Fibroblast of peridontal ligament (primary cell): ENCODE results near the gene SNAP47.

Experiments
- DNase-seq: peaks from one replicate; pipeline ENCODE4 v3.0.0-alpha.2; 2010; ENCODE audit errors: extremely low read depth

Gene SNAP47

DNA sequence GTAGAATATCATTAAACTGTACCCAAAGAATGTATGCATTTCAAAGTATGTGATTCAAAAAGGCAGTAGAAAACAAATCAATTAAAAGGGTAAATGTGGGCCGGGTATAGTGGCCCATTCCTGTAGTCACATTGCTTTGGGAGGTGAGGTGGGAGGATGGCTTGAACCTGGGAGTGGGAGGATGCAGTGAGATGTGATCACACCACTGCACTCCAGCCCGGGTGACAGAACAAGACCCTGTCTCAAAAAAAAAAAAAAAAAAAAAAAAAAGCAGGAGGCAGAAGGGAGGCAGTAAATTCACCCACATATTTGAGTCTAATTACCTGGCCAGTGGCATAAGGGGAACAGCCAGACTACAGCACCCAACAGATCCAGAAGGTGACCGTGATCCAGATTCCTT lies 62.4 kb downstream of the SNAP47 start:
- no peak for DNase-seq

DNA sequence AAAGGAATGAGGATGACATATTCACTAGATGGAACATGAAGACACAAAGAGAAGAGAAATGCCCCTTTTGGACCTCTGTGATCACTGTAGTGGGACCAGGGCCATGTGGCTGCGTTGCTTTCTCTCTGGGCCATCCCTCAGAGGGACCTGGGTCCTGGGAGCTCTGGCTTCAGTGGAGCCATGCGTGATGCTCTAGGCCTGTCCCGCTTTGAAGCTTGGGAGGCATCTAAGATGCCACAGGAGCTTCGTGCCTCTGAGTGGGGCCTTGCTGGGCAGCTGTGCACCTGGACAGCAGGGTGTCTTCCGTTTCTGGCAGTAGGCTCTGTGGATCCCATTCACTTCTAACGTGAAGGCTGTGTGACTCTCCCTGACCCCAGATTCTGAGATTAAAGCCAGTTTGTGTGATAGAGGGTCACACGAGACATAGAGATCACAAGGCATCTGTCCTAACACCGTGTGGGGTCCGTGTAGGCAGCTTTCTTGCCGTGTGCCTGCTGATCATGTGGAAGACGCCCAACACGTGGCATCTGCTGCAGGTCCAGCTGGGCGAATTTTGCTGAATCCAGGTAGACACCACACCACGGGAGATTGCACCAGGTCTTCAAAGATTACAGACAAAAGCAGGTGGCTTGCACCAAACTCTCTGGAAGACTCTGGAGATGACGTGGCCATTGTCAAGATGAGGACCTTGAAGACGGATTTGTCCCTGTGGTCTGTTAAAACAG lies 63.0 kb downstream of the SNAP47 start:
- no peak for DNase-seq

DNA sequence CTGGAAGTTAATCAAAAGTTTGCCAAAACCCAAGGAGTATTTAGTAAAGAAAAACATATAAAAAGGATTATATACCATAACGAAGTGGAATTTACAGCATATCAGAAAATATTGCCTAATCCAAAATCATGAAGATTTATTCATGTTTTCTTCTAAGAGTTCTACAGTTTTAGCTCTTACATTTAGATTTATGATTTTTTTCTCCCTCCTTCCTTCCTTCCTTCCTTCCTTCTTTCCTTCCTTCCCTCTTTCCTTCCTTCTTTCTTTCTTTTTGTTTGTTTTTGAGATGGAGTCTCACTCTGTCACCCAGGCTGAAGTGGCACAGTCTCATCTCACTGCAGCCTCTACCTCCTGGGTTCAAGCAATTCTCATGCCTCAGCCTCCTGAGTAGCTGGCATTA lies 64.5 kb downstream of the SNAP47 start:
- no peak for DNase-seq

DNA sequence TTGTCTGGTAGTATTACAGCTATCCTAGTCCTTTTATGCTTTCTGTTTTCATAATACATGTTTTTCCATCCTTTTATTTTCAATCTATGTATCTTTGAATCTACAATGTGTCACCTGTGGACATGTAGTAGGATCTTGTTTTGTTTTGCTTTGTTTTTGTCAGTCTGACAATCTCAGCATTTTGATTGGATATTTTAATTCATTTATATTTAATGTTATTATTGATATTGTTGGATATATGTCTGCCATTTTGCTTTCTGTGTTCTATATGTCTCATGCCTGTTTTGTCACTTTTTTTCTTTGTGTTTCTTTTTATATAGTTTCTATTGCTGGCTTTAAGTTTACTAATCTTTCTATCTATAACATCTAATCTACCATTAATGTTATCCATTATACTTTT lies 68.7 kb downstream of the SNAP47 start:
- no peak for DNase-seq

DNA sequence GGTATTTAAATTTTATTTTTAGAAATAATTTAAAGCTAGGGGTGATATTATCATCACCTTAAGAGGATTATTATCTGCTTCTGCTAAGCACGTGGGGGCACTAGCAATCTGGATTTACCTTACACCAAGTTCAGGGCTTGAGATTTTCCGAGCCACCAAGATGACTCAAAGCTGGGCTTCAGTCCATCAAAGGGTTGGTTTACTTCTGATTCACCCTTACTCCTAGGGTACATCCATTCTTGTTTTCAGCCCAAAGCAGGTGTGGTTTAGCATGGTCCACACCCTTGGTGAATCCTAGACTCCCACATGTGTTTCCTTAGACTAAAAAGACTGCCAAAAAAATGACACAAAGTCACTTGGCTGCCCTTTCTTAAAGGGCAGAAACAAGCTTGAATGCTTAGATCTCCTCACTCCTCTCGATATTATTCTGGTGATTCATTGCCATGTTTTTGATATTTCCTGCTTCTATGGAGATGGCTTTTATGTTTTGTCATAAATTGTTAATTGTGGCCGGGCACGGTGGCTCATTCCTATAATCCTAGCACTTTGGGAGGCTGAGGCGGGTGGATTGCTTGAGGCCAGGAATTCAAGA lies 70.5 kb downstream of the SNAP47 start:
- DNase-seq = peak; percentile 85

DNA sequence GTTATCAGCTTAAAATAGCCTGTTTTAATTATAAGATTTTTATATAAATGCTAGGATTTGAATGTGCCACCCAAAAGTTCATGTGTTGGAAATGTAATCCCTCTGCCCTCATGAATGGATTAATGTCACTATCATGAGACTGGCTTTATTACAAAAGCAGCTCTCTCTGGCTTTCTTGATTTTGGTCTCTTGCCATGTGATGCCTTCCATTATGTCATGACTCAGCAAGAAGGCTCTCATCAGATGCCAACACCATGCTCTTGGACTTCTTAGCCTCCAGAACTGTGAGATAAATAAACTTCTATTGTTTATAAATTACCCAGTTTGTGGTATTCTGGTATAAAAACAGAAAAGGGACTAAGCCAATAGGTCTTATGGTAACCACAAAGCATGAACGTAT lies 73.3 kb downstream of the SNAP47 start:
- DNase-seq = peak; percentile 72

DNA sequence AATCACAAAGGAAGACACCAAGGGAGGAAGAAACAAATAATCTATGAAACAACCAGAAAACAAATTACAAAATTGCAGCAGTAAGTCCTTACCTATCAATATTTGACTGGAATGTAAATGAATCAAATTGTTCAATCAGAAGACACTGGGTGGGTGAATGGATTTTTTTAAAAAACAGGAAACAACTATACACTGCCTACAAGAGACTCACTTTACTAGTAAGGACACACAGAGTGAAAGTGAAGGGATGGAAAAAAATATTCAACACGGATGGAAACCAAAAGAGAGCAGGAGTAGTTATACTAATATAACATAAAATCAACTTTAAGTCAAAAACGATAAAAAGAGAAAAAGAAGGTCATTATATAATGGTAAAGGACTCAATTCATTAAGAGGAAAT lies 73.8 kb downstream of the SNAP47 start:
- no peak for DNase-seq

DNA sequence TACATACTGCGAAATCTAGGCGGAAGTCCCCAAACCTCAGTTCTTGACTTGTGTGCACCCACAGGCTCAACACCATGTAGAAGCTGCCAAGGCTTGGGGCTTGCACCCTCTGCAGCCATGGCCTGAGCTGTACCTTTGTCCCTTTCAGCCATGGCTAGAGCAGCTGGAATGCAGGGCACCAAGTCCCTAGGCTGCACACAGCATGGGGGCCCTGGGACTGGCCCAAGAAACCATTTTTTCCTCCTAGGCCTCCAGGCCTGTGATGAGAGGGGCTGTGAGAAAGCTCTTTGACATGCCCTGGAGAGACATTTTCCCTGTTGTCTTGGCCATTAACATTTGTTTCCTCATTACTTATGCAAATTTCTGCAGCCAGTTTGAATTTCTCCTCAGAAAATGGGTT lies 78.7 kb downstream of the SNAP47 start:
- DNase-seq = no peak

DNA sequence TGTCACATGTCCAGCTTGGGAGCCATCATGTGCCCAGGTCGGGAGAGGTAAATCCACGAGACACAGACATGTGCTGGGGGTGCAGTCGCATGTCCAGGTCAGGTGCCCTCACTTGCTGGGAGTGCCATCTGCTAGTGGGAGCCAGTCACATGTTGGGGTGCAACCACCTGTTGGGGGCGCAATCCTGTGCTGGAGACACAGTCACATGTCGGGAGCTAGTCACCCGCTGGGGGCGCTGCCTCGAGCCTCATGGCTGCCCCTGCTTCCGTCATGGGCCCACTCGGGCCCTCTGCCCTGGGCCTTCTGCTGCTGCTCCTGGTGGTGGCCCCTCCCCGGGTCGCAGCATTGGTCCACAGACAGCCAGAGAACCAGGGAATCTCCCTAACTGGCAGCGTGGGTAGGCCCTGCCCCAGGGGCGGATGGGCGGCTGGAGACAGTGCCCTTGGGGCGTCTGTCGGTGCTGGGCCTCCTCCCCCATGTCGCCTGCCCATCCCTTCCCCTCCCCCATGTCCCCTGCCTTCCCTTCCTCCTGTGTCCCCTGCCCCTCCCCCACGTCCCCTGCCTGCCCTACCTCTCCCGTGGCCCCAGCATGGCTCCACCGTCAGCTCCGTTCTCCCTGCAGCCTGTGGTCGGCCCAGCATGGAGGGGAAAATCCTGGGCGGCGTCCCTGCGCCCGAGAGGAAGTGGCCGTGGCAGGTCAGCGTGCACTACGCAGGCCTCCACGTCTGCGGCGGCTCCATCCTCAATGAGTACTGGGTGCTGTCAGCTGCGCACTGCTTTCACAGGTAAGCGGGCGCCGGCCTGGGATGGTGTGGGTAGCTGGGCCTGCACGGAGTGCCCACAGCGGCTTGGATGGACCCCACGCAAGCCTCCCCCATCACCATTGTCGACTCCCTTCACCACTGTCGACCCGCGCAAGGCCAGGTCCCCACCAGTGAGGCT lies 80.5 kb downstream of the SNAP47 start, which contains the start of gene PRSS38:
Gene PRSS38, plus strand, starts transcription at position 208 of the 942 bp plus-strand sequence. Its CDS starts 42 bp downstream, at position 250.
- no peak for DNase-seq

DNA sequence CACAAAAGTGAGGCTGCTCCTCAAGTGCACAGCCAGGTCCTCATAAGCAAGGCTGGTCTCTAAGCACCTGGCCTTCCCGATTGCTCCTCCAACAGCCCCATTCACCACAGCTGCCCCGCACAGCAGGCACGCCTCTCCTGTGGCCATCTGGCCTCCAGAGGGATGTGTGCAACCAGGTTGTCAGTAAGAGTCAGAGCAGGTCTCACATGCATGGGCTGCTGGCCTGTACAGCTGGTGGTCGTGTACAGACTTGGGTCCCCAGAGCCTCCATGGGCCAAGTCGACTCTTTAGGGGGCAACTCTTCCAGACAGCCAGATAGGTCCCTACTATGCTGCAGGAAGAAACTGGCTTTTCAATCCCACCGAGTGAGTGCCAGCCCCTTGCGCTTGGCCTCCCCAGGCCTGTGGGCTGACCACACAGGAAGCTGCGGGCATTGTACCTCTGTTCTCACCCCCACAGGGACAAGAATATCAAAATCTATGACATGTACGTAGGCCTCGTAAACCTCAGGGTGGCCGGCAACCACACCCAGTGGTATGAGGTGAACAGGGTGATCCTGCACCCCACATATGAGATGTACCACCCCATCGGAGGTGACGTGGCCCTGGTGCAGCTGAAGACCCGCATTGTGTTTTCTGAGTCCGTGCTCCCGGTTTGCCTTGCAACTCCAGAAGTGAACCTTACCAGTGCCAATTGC lies 81.7 kb downstream of the SNAP47 start:
- DNase-seq = no peak

DNA sequence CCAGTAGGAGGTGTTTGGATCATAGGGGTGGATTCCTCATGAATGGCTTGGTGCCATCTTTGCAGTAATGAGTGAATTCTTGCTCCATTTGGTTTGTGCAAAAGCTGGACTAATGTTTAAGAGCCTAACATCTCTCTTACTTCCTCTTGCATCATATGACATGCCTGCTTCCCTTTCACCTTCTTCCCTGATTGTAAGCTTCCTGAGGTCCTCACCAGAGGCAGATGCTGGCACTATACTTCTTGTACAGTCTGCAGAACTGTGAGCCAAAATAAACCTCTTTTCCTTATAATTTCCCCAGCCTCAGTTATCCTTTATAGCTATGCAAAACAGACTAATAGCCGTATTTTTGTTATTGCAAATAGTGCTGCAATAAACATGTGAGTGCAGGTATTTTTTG lies 88.3 kb downstream of the SNAP47 start:
- no peak for DNase-seq

DNA sequence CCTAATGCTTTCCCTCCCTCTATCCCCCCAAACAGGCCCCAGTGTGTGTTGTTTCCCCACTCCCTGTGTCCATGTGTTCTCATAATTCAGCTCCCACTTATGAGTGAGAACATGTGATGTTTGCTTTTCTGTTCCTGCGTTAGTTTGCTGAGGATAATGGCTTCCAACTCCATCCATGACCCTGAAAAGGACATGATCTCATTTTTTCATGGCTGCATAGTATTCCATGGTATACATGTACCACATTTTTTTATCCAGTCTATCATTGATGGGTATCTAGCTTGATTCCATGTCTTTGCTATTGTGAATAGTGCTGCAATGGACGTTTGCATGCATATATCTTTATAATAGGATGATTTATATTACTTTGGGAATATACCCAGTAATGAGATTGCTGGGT lies 89.0 kb downstream of the SNAP47 start:
- no peak for DNase-seq

DNA sequence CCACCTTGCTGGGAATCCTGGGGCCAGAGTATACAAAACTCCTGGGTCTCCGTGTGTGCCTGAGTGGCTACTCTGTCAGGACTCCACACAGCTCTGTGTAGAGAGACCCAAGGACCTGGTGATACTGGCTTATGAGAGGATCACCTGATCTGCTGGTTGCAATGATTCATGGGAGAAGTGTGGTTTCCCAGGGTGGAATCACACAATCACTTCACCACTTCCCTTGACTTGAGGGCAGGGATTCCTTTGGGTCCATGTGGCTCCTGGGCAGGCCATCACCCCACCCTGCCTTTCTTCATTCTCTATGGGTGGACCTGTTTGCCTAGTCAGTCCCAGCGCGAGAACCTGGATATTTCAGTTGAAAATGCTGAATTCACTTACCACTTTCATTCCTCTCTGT lies 93.6 kb downstream of the SNAP47 start:
- DNase-seq = no peak
